HepG2 (cell line): ENCODE data around the gene SDR42E2. TPM values are rescaled to one million over a fixed set of nuclear protein-coding genes. Genes with fewer than 3 reads are reported as not detected.

Source experiments
- BRD4 ChIP-seq: sonication (generic); formaldehyde crosslinking; IDR thresholded peaks from 2 replicates; pipeline ENCODE4 v1.4.0; 2020; ENCODE audit warnings: missing genetic modification reagents
- EHMT2 ChIP-seq: fragments of 200-600 bp; sonication (generic); IDR thresholded peaks from 2 replicates; pipeline ENCODE4 v1.7.0; 2017; ENCODE audit warnings: antibody characterized with exemption, low read depth, low read length, borderline replicate concordance
- FOXM1 ChIP-seq: sonication (generic); formaldehyde crosslinking; IDR thresholded peaks from 2 replicates; pipeline ENCODE4 v1.5.0; 2020; ENCODE audit warnings: missing genetic modification reagents
- GLI4 ChIP-seq: sonication (generic); formaldehyde crosslinking; IDR thresholded peaks from 2 replicates; pipeline ENCODE4 v1.5.1; 2020; ENCODE audit warnings: missing genetic modification reagents, mild to moderate bottlenecking, moderate library complexity, borderline replicate concordance
- KAT2B ChIP-seq: fragments of 150-350 bp; IDR thresholded peaks from 2 replicates; pipeline ENCODE4 v1.6.1; 2014; ENCODE audit warnings: low read depth, low read length, borderline replicate concordance
- KAT7 ChIP-seq: IDR thresholded peaks from 2 replicates; pipeline ENCODE4 v1.6.1; 2018; ENCODE audit warnings: borderline replicate concordance, missing compliant biosample characterization
- MIXL1 ChIP-seq: IDR thresholded peaks from 2 replicates; pipeline ENCODE4 v1.6.1; 2016
- NR3C1 ChIP-seq: sonication (generic); formaldehyde crosslinking; IDR thresholded peaks from 2 replicates; pipeline ENCODE4 v1.4.0; 2020; ENCODE audit warnings: missing genetic modification reagents
- SAFB2 ChIP-seq: sonication (generic); formaldehyde crosslinking; IDR thresholded peaks from 2 replicates; pipeline ENCODE4 v1.5.1; 2020; ENCODE audit warnings: missing genetic modification reagents, low read depth, mild to moderate bottlenecking, borderline replicate concordance
- SALL1 ChIP-seq: sonication (generic); formaldehyde crosslinking; IDR thresholded peaks from 2 replicates; pipeline ENCODE4 v1.8.0; 2022; ENCODE audit warnings: mild to moderate bottlenecking, missing genetic modification reagents
- SAP130 ChIP-seq: IDR thresholded peaks from 2 replicates; pipeline ENCODE4 v1.6.1; 2016; ENCODE audit warnings: low read depth
- SIX1 ChIP-seq: sonication (generic); formaldehyde crosslinking; IDR thresholded peaks from 2 replicates; pipeline ENCODE4 v1.4.0; 2020; ENCODE audit warnings: missing genetic modification reagents, borderline replicate concordance
- SOX6 ChIP-seq, 2 experiments: fragments of 450-650 bp in 1 of 2; sonication (generic) in 1 of 2; formaldehyde crosslinking in 1 of 2; IDR thresholded peaks; 2 replicates each; pipeline versions ENCODE4 v1.4.0 to v1.6.1; 2017 to 2020; ENCODE audit warnings: antibody characterized with exemption in 1 of 2, mild to moderate bottlenecking in 1 of 2, missing genetic modification reagents in 1 of 2
- ZMYM3 ChIP-seq: sonication (generic); formaldehyde crosslinking; IDR thresholded peaks from 2 replicates; pipeline ENCODE4 v1.5.1; 2020; ENCODE audit warnings: mild to moderate bottlenecking, missing genetic modification reagents
- ZNF12 ChIP-seq: sonication (generic); formaldehyde crosslinking; IDR thresholded peaks from 2 replicates; pipeline ENCODE4 v1.5.0; 2020; ENCODE audit warnings: missing genetic modification reagents
- ZNF547 ChIP-seq: sonication (generic); formaldehyde crosslinking; IDR thresholded peaks from 2 replicates; pipeline ENCODE4 v1.5.1; 2020; ENCODE audit warnings: mild to moderate bottlenecking, missing genetic modification reagents
- ZNF605 ChIP-seq: sonication (generic); formaldehyde crosslinking; IDR thresholded peaks from 2 replicates; pipeline ENCODE4 v1.8.0; 2022; ENCODE audit warnings: mild to moderate bottlenecking, missing genetic modification reagents
- ZNF660 ChIP-seq: sonication (generic); formaldehyde crosslinking; IDR thresholded peaks from 2 replicates; pipeline ENCODE4 v1.5.1; 2020; ENCODE audit warnings: mild to moderate bottlenecking, low read depth, missing genetic modification reagents, borderline replicate concordance
- ZNF747 ChIP-seq: sonication (generic); formaldehyde crosslinking; IDR thresholded peaks from 2 replicates; pipeline ENCODE4 v1.8.1; 2023; ENCODE audit warnings: missing genetic modification reagents, mild to moderate bottlenecking, borderline replicate concordance
- ZNF777 ChIP-seq: sonication (generic); formaldehyde crosslinking; IDR thresholded peaks from 2 replicates; pipeline ENCODE4 v1.4.0; 2020; ENCODE audit warnings: missing genetic modification reagents
- polyA plus RNA-seq, 8 experiments: library from polyadenylated mRNA; depleted of rRNA in 3 of 8; stranded (reverse) in 7 of 8; unstranded in 1 of 8; fragments of >200 nt; fragmentation: Illumina TruSeq in 4 of 8; extraction: Trizol in 4 of 8; gene quantifications; 2 replicates each; pipeline versions ENCODE4 v1.2.1 to v1.2.3, GENCODE V29; 2011 to 2016; ENCODE audit warnings: low read depth in 4 of 8, missing spikeins in 1 of 8, mixed read lengths in 1 of 8; ENCODE audit not compliant: insufficient read depth in 1 of 8
- total RNA-seq, 5 experiments: library from RNA; depleted of rRNA; stranded (reverse); fragments of >200 nt; fragmentation: Illumina TruSeq; extraction: Trizol; gene quantifications; 2 replicates each; pipeline ENCODE4 v1.2.3, GENCODE V29; 2016; ENCODE audit warnings: low read depth in 1 of 5
- TF ChIP-seq, protein P1 (sequence below): sonication (generic); formaldehyde crosslinking; IDR thresholded peaks from 2 replicates; pipeline ENCODE4 v1.5.1; 2020; ENCODE audit warnings: missing genetic modification reagents, mild to moderate bottlenecking, borderline replicate concordance
- TF ChIP-seq, protein P2 (sequence below): sonication (generic); formaldehyde crosslinking; IDR thresholded peaks from 2 replicates; pipeline ENCODE4 v1.5.0; 2020; ENCODE audit warnings: mild to moderate bottlenecking, missing genetic modification reagents, moderate library complexity

The SDR42E2 gene
- total and polyA plus RNA-seq, 2 of the 13 experiments (the other 11 are each of a cell fraction or from before 2014, with no cell fraction given) = 0.05 to 0.11 TPM

DNA sequence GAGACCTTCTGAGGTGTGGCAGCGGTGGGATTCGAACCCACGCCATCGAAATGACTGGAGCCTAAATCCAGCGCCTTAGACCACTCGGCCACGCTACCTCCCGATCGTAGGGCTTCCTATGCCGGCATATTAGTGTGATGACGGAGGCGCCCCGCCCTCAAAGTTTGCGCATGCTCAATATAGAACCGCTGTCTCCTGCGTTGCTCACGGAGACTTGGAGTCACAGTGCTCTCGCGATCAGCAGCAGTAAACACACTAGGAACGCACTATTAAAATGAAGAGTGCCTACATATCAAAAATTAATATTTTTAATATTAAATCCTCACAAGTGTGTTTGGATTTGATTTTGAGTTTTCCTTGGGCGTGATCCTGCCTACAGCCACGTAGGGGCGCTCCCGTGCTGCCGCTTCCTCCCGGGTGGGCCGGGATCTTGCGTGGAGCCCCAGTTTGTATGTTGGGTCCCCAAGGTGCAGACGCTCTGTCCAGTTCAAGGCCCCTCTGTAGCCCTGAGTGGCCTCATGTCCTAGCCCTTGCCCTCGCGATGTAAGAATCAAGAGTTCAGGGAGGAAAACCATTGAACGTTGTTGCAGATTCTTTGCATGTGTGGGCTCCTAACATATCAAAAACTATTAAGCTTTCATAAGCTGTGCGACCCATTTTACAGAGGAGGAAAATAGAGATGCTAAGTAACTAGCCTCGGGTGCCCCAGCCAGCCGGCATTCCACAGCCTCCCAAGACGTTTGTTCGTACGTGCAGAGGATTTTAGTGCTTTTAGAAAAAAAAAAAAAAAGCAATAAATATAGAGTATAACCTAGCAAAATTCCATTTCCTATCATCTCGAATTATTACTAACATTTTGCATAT is 33.6 kb downstream of the SDR42E2 start (continued):
- TF ChIP-seq ZNF547 (peak; percentile 67; the same call in 1 of the 2 replicates), ZNF777 (CRISPR knock-in tag) (no peak), ZNF605 (CRISPR knock-in tag) (peak; percentile 91), ZNF747 (CRISPR knock-in tag) (peak; percentile 94; the same call in 1 of the 2 replicates), ZMYM3 (CRISPR knock-in tag) (peak; percentile 97), SOX6 (IDR thresholded peaks at IDR 0.05) (no peak), SOX6 (CRISPR knock-in tag; IDR thresholded peaks at IDR 0.05) (peak; percentile 69), SIX1 (CRISPR knock-in tag) (peak; percentile 78), EHMT2 (no peak; the same call in 1 of the 2 replicates), SALL1 (CRISPR knock-in tag) (peak; percentile 96), SAP130 (CRISPR knock-in tag) (peak; percentile 89), NR3C1 (CRISPR knock-in tag) (no peak), KAT2B (no peak), FOXM1 (CRISPR knock-in tag) (0 out of 2 replicates have a peak, but pooled peaks have one; percentile 50), KAT7 (CRISPR knock-in tag) (peak; percentile 26; the same call in 1 of the 2 replicates), ZNF12 (CRISPR knock-in tag) (peak; percentile 65), SAFB2 (CRISPR knock-in tag) (peak; percentile 78; the same call in 1 of the 2 replicates), GLI4 (CRISPR knock-in tag) (no peak; the same call in 1 of the 2 replicates), MIXL1 (CRISPR knock-in tag) (peak; percentile 28; the same call in 1 of the 2 replicates), BRD4 (CRISPR knock-in tag) (no peak), ZNF660 (CRISPR knock-in tag) (no peak)
- TF ChIP-seq, protein P1, sequence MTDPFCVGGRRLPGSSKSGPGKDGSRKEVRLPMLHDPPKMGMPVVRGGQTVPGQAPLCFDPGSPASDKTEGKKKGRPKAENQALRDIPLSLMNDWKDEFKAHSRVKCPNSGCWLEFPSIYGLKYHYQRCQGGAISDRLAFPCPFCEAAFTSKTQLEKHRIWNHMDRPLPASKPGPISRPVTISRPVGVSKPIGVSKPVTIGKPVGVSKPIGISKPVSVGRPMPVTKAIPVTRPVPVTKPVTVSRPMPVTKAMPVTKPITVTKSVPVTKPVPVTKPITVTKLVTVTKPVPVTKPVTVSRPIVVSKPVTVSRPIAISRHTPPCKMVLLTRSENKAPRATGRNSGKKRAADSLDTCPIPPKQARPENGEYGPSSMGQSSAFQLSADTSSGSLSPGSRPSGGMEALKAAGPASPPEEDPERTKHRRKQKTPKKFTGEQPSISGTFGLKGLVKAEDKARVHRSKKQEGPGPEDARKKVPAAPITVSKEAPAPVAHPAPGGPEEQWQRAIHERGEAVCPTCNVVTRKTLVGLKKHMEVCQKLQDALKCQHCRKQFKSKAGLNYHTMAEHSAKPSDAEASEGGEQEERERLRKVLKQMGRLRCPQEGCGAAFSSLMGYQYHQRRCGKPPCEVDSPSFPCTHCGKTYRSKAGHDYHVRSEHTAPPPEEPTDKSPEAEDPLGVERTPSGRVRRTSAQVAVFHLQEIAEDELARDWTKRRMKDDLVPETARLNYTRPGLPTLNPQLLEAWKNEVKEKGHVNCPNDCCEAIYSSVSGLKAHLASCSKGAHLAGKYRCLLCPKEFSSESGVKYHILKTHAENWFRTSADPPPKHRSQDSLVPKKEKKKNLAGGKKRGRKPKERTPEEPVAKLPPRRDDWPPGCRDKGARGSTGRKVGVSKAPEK (CRISPR knock-in tag) = peak; percentile 13; the same call in 1 of the 2 replicates
- TF ChIP-seq, protein P2, sequence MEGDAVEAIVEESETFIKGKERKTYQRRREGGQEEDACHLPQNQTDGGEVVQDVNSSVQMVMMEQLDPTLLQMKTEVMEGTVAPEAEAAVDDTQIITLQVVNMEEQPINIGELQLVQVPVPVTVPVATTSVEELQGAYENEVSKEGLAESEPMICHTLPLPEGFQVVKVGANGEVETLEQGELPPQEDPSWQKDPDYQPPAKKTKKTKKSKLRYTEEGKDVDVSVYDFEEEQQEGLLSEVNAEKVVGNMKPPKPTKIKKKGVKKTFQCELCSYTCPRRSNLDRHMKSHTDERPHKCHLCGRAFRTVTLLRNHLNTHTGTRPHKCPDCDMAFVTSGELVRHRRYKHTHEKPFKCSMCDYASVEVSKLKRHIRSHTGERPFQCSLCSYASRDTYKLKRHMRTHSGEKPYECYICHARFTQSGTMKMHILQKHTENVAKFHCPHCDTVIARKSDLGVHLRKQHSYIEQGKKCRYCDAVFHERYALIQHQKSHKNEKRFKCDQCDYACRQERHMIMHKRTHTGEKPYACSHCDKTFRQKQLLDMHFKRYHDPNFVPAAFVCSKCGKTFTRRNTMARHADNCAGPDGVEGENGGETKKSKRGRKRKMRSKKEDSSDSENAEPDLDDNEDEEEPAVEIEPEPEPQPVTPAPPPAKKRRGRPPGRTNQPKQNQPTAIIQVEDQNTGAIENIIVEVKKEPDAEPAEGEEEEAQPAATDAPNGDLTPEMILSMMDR = peak; percentile 87
